ENCODE data around the gene OR5V1. TPM values are rescaled to one million over a fixed set of nuclear protein-coding genes. Genes with fewer than 3 reads are reported as not detected.

The OR5V1 gene
- total and polyA plus RNA-seq, 2 of the 4 experiments (the other 2 are of a cell fraction) = not detected

DNA sequence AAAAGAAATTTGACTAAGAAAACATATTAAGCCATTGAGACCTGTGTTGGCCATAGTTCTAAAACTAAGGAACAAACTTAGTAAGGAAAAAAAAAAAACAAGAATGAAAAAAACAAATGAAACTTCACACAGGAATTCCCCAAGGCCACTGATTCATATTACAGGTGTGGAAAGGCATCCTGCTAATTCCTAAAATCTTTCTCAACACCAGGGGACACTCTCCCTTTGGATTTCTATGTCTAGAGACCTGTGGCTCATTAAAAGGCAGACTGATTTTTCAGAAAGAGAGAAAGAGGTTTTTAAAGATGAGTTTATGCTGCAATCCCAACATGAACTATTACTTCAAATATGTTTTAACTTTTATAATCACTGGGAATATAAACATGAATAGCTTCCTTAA is 45.9 kb upstream of the OR5V1 start, which contains the start of gene OR12D1:
OR12D1 (plus strand) TSS at position 341 of the 400 bp plus-strand sequence.
- Histone ChIP-seq H3K14ac (replicated peaks; ENCODE audit: low read depth, low read length) (no peak within 1 kb of the TSS), H3K4me1 (ENCODE audit: control insufficient read depth, insufficient read depth, low read length) (no peaks in the 10 kb centered on the region), H2AK5ac (ENCODE audit: low read depth, low read length) (no peak within 1 kb of the TSS), H2AFZ (replicated peaks; ENCODE audit: low read length, poor library complexity) (no peak within 1 kb of the TSS), H3K9me1 (ENCODE audit: insufficient read depth, low read length) (no peaks in the 10 kb centered on the region), H4K20me1 (ENCODE audit: insufficient read depth, low read length) (no peaks in the 10 kb centered on the region), H3K9me3 (ENCODE audit: control insufficient read depth, insufficient read depth, low read length) (peaks cover 11% of the 10 kb centered on the region; the same call in 1 of the 2 replicates), H2BK15ac (ENCODE audit: low read depth, low read length) (no peak within 1 kb of the TSS), H3K4ac (ENCODE audit: low read depth, low read length) (no peak within 1 kb of the TSS), H4K91ac (ENCODE audit: insufficient read depth, low read depth, low read length) (no peak within 1 kb of the TSS), H2BK120ac (ENCODE audit: low read depth, low read length) (no peak within 1 kb of the TSS), H2BK20ac (ENCODE audit: low read depth, low read length) (no peak within 1 kb of the TSS), H3K79me1 (ENCODE audit: low read depth in 1 of 2, low read length in 2 of 2) (no peaks in the 10 kb centered on the region), H3K56ac (ENCODE audit: extremely low read depth, insufficient read depth, low read length) (no peak within 1 kb of the TSS), H3K23ac (ENCODE audit: low read depth, low read length) (no peak within 1 kb of the TSS), H3K27ac (ENCODE audit: insufficient read depth, low read length) (no peak within 1 kb of the TSS), H4K8ac (ENCODE audit: low read depth in 2 of 2, low read length in 2 of 2) (no peak within 1 kb of the TSS), H3K9ac (ENCODE audit: low read depth, low read length) (no peak within 1 kb of the TSS), H2AK9ac (replicated peaks; ENCODE audit: low read depth, low read length, poor library complexity) (no peak within 1 kb of the TSS), H3K18ac (ENCODE audit: low read depth, low read length) (no peak within 1 kb of the TSS), H3K4me2 (ENCODE audit: low read depth, low read length) (no peak within 1 kb of the TSS), H2BK5ac (ENCODE audit: low read depth, low read length, poor library complexity, severe bottlenecking) (no peak within 1 kb of the TSS), H3K36me3 (ENCODE audit: control insufficient read depth, insufficient read depth, low read length) (no peaks in the 10 kb centered on the region), H3K4me3 (ENCODE audit: insufficient read depth, low read depth, low read length) (no peak within 1 kb of the TSS), H4K5ac (ENCODE audit: low read depth, low read length) (no peak within 1 kb of the TSS), H3K27me3 (ENCODE audit: control insufficient read depth, insufficient read depth, low read length) (no peaks in the 10 kb centered on the region)
- ChIA-PET POLR2A (ENCODE audit: unreplicated experiment) (no interaction called here), CTCF (no interaction called here)
- DNase-seq (no peak), ATAC-seq (ENCODE audit: low read depth) (no peak)
- dilution Hi-C loops (cut with HindIII; ENCODE audit: low sequenced_read_pairs, unreplicated experiment) = no loop called here
- no TSS peak for BruUV-seq (replicated peaks)
- in situ Hi-C loops (cut with MboI; ENCODE audit: low sequenced_read_pairs) = no loop called here
- no peak for TF ChIP-seq SMC3 (IDR thresholded peaks at IDR 0.05; ENCODE audit: low read depth, low read length)
- no peak for TF ChIP-seq RCOR1 (IDR thresholded peaks at IDR 0.05; ENCODE audit: insufficient replicate concordance, low read length)
- no peak for TF ChIP-seq MAFK (IDR thresholded peaks at IDR 0.05; ENCODE audit: low read depth, low read length)
- TF ChIP-seq, protein P1, sequence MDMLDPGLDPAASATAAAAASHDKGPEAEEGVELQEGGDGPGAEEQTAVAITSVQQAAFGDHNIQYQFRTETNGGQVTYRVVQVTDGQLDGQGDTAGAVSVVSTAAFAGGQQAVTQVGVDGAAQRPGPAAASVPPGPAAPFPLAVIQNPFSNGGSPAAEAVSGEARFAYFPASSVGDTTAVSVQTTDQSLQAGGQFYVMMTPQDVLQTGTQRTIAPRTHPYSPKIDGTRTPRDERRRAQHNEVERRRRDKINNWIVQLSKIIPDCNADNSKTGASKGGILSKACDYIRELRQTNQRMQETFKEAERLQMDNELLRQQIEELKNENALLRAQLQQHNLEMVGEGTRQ (IDR thresholded peaks at IDR 0.05; ENCODE audit: low read depth, low read length) = no peak
- no peak for TF ChIP-seq RFX5 (IDR thresholded peaks at IDR 0.05; ENCODE audit: low read depth, low read length)
- TF ChIP-seq NFE2L2 (IDR thresholded peaks at IDR 0.05; ENCODE audit: low read depth, low read length) = no peak
- TF ChIP-seq FOS (IDR thresholded peaks at IDR 0.05; ENCODE audit: low read depth, low read length) = no peak
- no peak for TF ChIP-seq MAZ (IDR thresholded peaks at IDR 0.05; ENCODE audit: borderline replicate concordance, low read depth, low read length)
- no peak for TF ChIP-seq CEBPB (IDR thresholded peaks at IDR 0.05; ENCODE audit: low read depth, low read length)
- no peak for TF ChIP-seq POLR2A (IDR thresholded peaks at IDR 0.05; ENCODE audit: low read depth, low read length)
- TF ChIP-seq, protein P2, sequence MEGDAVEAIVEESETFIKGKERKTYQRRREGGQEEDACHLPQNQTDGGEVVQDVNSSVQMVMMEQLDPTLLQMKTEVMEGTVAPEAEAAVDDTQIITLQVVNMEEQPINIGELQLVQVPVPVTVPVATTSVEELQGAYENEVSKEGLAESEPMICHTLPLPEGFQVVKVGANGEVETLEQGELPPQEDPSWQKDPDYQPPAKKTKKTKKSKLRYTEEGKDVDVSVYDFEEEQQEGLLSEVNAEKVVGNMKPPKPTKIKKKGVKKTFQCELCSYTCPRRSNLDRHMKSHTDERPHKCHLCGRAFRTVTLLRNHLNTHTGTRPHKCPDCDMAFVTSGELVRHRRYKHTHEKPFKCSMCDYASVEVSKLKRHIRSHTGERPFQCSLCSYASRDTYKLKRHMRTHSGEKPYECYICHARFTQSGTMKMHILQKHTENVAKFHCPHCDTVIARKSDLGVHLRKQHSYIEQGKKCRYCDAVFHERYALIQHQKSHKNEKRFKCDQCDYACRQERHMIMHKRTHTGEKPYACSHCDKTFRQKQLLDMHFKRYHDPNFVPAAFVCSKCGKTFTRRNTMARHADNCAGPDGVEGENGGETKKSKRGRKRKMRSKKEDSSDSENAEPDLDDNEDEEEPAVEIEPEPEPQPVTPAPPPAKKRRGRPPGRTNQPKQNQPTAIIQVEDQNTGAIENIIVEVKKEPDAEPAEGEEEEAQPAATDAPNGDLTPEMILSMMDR (conservative IDR thresholded peaks at IDR 0.05; ENCODE audit: low read depth, low read length) = no peak
- TF ChIP-seq CHD1 (IDR thresholded peaks at IDR 0.05; ENCODE audit: low read depth, low read length) = no peak
- no peak for TF ChIP-seq MXI1 (IDR thresholded peaks at IDR 0.05; ENCODE audit: borderline replicate concordance, low read depth, low read length)
- no peak for TF ChIP-seq BHLHE40 (IDR thresholded peaks at IDR 0.05; ENCODE audit: low read depth, low read length)
- no peak for TF ChIP-seq RAD21 (IDR thresholded peaks at IDR 0.05; ENCODE audit: low read length)
- TF ChIP-seq, protein P3, sequence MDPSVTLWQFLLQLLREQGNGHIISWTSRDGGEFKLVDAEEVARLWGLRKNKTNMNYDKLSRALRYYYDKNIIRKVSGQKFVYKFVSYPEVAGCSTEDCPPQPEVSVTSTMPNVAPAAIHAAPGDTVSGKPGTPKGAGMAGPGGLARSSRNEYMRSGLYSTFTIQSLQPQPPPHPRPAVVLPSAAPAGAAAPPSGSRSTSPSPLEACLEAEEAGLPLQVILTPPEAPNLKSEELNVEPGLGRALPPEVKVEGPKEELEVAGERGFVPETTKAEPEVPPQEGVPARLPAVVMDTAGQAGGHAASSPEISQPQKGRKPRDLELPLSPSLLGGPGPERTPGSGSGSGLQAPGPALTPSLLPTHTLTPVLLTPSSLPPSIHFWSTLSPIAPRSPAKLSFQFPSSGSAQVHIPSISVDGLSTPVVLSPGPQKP (IDR thresholded peaks at IDR 0.05; ENCODE audit: borderline replicate concordance, low read depth, low read length) = no peak
- intact Hi-C loops (cut with micrococcal nuclease) = no loop called here
